Measurements from ENCODE around the gene PAIP2B.
"Not testable (repeated sequence)": the region's sequence is repeated elsewhere in the genome, so short reads cannot be mapped to it uniquely, and the experiment has no call there.

The PAIP2B gene

GRCh38 chr2:71243634-71244301 is 16.9 kb upstream of the PAIP2B start:
- POLR2A ChIA-PET: no interaction called here
- CTCF ChIA-PET: interaction anchor here (1.2 to 1.6 kb wide), 3 partner anchors 14 to 88 kb away, joined by 3 to 4 read pairs (median 3); partner anchors contain the start of gene ZNF638
- no peak for DNase-seq (ENCODE audit: extremely low spot score)
- TF ChIP-seq CTCF (IDR thresholded peaks at IDR 0.05; ENCODE audit: control extremely low read depth, extremely low read depth, low read depth, missing control alignments): no peak

GRCh38 chr2:71240794-71241193 is 13.9 kb upstream of the PAIP2B start:
- no peak for DNase-seq (ENCODE audit: extremely low spot score)
- ChIA-PET CTCF (interaction anchor here (1.4 to 1.9 kb wide), 5 partner anchors 11 to 270 kb away, joined by 4 to 7 read pairs (median 5); partner anchors contain the start of gene PAIP2B), POLR2A (no interaction called here)
- no peak for TF ChIP-seq CTCF (IDR thresholded peaks at IDR 0.05; ENCODE audit: control extremely low read depth, extremely low read depth, low read depth, missing control alignments)

DNA sequence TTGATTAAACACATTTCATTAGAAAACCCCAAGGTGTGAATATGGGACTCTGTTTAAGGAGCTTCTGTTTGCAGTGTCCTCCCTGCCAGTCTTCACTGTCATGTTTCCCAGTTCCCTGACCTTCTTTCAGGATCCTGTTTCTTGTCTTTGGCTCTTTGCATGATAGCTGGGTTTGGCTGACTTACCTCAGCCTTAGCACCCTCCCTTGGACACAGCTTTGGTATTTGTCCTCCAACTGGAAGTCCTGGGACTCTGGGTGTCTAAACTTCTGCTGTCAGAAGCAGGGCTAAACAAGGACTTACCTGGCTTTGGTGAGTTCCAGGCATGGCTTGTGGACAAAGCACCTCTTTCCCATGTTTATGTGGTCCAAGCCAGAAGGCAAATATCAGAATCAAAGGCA is 11.2 kb upstream of the PAIP2B start:
- CTCF ChIA-PET: interaction anchor here (1.7 kb wide), 1 partner anchor 12 kb away, joined by 4 read pairs; no protein-coding TSS in a partner anchor
- POLR2A ChIA-PET: no interaction called here
- no peak for TF ChIP-seq CTCF (IDR thresholded peaks at IDR 0.05; ENCODE audit: control extremely low read depth, extremely low read depth, low read depth, missing control alignments)
- no peak for DNase-seq (ENCODE audit: extremely low spot score)

DNA sequence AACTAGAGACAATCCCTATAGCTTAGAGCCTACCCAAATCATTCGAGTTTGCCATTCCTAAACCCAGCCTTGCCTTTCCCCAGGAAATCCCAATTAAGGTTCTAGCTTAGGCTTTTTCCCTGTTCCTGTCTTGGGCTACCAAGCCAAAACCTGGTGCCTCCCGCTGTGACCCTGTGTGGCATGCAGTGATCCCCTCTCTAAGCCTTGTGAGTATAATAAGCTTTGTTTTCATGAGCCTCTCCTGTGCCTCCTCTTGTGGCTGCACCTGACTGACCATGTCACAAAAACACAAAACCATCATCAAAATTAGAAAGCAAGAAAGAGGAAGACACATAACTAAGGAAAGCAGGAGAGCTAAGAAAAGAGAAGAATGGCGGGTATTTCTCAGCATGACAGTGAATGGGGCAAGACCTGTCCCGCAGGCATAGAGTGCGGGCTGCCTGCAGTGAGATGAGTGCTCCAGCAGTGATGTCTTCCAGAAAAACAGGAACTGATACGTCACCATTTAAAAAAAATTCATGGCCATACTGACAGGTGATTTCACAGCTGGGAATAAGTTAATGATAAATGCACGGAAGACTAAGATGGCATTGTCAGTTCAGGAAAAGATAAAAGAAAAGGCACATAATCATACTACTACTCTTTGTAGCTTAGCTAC is 9.2 kb upstream of the PAIP2B start:
- DNase-seq (ENCODE audit: extremely low spot score): no peak
- no peak for TF ChIP-seq CTCF (IDR thresholded peaks at IDR 0.05; ENCODE audit: control extremely low read depth, extremely low read depth, low read depth, missing control alignments)
- ChIA-PET POLR2A (interaction anchor here (0.7 kb wide), 1 partner anchor 320 kb away, joined by 3 read pairs; no protein-coding TSS in a partner anchor), CTCF (interaction anchor here (0.6 to 2.7 kb wide), 7 partner anchors 9 to 278 kb away, joined by 3 to 10 read pairs (median 4); partner anchors contain the start of genes PAIP2B and ZNF638)

DNA sequence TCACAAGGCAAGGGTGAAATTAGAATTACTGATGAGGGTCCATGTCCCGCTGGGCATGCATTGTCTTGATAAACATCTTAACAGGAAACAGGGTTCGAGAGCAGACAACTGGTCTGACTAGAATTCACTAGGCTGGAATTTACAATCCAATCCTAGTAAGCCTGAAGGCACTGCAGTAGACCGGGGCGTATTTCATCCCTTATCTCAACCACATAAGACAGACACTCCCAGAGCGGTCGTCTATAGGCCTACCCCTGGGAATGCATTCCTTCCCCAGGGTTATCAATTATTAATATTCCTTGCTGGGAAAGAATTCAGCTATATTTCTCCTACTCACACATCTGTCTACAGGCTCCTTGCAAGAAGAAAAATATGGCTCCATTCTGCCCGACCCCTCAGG is 6.2 kb upstream of the PAIP2B start:
- POLR2A ChIA-PET; CTCF ChIA-PET; DNase-seq (ENCODE audit: extremely low spot score): not testable (repeated sequence)

DNA sequence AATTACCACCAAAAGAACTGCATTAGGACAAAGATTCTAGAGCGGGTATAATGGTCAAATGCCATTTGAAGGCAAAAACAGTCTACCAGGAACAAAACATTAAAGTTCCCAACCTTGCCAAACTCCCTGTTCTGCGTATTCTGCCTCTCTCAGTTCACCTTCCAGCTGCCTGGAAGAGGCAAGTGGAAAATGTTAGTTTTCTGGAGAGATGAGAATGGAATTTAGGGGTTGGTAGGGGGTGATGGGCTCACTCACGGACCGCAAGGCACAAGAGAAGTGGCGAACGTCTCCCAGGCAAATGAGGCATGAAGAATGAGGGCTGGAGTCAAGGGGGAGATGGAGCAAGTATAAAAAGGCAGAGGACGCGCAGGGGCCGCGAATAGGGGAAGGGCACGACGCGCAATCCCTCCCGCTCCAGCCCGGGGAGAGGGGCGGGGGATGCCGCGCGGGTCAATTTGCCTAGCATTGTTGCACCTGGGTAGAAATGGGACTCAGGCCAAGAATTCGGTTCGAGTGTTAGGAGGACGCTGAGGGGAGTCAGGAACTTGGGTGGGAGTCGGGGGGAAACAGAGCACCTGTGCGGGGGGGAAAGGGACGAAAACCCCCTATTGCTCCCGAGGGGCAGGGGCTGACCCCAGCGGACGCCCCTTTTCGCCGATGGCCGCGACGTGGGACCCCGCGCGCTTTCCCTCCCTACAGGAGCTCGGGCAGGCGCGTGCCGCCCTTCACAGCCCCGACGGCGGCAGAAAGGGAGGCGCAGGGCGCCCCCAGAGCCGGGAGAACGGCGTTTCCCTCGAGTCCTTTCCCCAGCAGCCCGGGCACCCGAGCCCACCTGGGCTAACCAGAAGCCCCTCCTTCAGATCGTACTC is 573 bp downstream of the PAIP2B start:
- ChIA-PET POLR2A (interaction anchor here (0.8 to 0.9 kb wide), 2 partner anchors 71 to 105 kb away, joined by 3 to 12 read pairs; partner anchors contain the start of gene ZNF638), CTCF (interaction anchor here (1.0 to 4.7 kb wide), 8 partner anchors 10 to 284 kb away, joined by 3 to 20 read pairs (median 4); no protein-coding TSS in a partner anchor)
- peak; percentile 24 for DNase-seq (ENCODE audit: extremely low spot score)
- TF ChIP-seq CTCF (IDR thresholded peaks at IDR 0.05; ENCODE audit: control extremely low read depth, extremely low read depth, low read depth, missing control alignments): peak; percentile 6
